HG02623 (cell line): ENCODE measurements around the gene RASGRF2.
"Not testable (repeated sequence)": the region's sequence is repeated elsewhere in the genome, so short reads cannot be mapped to it uniquely, and the experiment has no call there.

ENCODE experiments used
- ATAC-seq: cut with Tn5 transposase; IDR thresholded peaks from one replicate; pipeline ENCODE4 v1.9.1; 2021; ENCODE audit warnings: moderate library complexity; ENCODE audit not compliant: unreplicated experiment

Gene RASGRF2

DNA sequence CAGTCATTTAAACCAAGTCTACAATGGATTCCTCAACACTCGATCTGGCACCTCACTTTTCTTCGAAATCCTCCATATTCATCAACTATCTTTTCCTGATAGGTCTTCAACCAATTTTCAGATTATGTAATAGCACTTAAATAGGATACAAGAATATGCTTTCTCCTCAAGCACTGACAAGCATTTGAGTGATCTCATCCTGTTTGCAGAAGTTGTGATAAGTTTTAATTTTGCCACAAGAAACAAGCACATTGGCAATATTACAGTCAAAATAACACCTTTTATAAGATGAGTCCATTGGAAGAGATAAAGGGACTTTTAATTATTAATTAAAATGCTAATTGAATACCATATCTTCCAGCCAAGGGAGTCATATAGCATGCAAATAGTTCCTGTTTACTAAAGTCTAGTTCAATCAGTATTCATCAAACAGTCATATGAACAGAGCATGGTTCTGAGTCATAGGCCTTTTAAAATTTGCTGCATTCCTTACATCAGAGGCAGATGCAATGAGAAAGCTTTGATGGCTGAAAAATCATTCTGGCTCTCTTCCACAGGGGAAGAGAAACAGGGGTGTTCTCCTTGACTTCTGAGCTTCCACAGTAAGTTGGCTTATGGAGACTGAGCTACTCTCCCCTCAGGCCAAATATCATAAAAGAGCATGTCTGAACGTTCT, 308.5 kb downstream of the RASGRF2 start:
- no peak for ATAC-seq

- ATAC-seq = no peak
Observed at GRCh38 chr5:81269751-81270393, 309.7 kb downstream of the RASGRF2 start.

DNA sequence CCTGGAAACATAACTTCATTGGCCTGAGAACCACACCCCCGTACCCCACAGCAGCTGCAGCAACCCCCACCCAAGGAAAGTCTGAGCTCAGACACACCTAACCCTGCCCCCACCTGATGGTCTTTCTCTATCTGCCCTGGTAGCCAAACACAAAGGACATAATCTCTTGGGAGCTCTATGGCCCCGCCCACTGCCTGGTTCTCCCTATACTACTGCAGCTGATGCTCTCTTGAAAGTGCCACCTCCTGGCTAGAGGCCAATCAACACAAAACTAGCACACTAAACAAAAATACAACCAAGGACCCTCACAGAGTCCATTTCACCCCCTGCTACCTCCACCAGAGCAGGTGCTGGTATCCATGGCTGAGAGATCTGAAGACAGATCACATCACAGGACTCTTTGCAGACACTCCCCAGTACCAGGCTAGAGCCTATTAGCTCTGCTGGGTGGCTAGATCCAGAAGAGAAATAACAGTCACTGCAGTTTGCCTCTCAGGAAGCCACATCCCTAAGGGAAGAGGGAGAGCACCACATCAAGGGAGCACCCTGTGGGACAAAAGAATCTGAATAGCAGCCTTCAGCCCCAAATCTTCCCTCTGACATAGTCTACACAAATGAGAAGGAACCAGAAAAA, 310.3 kb downstream of the RASGRF2 start:
- ATAC-seq = not testable (repeated sequence)
